Testis (tissue), 2 donors: ENCODE data around the gene SDSL.

Experiments
- POLR2A ChIP-seq: fragments of 450-650 bp; IDR thresholded peaks from one replicate; pipeline ENCODE4 v1.6.1; 2017; ENCODE audit warnings: antibody characterized with exemption, mild to moderate bottlenecking, moderate library complexity
- TF ChIP-seq, protein P1 (sequence below), 3 experiments: fragments of 450-650 bp in 2 of 3; fragments of 200-600 bp in 1 of 3; sonication (generic) in 1 of 3; IDR thresholded peaks; one replicate each; pipeline ENCODE4 v1.5.1; 2016 to 2019; ENCODE audit warnings: antibody characterized with exemption in 3 of 3, mild to moderate bottlenecking in 2 of 3, moderate library complexity in 1 of 3

- TF ChIP-seq, protein P1, sequence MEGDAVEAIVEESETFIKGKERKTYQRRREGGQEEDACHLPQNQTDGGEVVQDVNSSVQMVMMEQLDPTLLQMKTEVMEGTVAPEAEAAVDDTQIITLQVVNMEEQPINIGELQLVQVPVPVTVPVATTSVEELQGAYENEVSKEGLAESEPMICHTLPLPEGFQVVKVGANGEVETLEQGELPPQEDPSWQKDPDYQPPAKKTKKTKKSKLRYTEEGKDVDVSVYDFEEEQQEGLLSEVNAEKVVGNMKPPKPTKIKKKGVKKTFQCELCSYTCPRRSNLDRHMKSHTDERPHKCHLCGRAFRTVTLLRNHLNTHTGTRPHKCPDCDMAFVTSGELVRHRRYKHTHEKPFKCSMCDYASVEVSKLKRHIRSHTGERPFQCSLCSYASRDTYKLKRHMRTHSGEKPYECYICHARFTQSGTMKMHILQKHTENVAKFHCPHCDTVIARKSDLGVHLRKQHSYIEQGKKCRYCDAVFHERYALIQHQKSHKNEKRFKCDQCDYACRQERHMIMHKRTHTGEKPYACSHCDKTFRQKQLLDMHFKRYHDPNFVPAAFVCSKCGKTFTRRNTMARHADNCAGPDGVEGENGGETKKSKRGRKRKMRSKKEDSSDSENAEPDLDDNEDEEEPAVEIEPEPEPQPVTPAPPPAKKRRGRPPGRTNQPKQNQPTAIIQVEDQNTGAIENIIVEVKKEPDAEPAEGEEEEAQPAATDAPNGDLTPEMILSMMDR (IDR thresholded peaks at IDR 0.05): no peak
- no peak for TF ChIP-seq POLR2A
Measured at GRCh38 chr12:113453330-113453729, 31.1 kb downstream of the SDSL start.
